T-helper 9 cell (primary cell): ENCODE results near the gene ADAP1.
"Not testable (repeated sequence)": the region's sequence is repeated elsewhere in the genome, so short reads cannot be mapped to it uniquely, and the experiment has no call there.

Experiments used
- DNase-seq: peaks from one replicate; pipeline ENCODE4 v3.0.0-alpha.2; 2020

The ADAP1 gene

DNA sequence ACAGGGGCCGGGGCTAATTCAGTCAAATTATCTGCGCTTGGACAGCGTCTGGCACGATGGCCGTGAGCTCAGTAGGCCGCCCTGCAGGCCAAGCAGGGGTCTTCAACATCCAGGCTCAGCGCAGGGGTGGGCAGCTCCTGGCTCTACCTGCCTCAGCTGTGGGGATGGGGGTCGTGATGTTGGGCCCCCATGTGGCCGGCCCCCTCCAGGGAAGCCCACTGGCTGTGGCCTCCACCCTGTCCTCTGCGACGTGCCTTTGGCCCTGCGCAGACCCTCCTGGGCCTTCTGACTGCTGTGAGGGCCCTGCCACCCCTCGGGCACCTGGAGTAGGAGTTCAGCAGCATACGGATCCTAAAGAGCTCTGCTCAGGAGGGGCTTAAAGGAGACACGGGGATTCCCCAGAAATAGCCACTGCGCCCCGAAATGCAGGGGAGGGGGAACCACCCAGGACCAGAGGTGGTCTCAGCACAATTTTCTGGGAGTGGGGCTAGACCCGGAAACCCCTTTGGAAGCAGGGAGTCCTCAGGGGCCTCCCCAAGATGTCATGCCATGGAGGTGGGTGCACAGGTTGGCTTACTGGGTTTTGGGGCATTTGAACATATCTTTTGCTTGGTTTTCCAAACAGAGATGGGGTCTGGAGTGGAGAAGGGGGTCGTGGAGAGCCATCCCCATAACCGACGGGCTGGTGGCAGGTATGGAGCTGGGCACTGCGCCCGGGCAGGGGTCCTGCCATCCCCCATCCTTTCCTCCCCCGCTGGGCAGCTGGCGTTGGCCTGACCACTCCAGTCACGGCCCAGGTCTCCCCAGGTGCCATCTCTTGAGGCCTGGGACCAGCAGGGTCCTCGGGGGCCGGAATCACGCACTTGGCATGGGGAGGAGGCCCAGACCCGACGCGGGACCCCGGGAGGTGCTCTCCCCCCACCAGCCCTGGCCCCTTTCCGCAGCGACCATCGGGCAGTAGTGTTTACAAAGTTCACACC, 4.0 kb upstream of the ADAP1 start:
- no peak for DNase-seq

DNA sequence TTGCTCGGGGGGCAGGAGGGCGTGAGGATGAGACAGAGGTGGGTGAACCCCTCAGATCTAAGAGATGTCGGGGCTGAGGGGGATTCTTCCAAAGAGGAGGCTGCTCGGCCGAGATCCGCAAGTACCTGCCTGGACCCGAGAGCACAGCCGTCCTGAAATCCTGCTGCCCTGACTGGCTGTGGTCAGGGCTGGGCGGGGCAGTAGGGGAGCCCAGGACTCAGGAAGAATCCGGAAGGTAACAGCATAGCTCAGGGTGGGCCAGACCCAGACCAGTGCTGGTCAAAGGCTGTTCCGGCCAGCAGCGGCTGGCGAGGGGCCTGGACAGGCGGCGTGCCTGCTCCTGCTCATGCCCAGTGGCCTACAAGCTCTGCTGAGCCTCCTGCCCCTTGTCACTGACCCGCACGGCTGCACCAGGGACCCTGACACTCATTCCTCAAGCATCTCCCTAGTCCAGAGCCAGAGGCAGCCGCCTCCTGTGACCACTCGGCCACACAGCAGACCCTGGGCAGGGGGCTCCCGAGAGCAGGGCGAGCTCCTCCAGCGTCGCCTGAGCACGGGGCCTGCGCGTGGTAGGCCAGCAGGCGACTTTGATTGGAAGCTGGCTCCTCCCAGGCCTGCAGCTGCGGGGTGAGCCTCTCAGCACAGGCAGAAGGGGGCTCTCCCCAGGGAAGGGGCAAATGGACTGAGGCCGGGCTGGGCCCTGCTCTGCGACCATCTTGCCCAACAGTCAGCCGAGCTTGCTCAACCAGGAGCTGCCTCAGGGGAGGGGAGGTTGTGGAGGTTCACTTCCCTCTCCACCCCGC, 3.1 kb upstream of the ADAP1 start:
- DNase-seq, result no peak

DNA sequence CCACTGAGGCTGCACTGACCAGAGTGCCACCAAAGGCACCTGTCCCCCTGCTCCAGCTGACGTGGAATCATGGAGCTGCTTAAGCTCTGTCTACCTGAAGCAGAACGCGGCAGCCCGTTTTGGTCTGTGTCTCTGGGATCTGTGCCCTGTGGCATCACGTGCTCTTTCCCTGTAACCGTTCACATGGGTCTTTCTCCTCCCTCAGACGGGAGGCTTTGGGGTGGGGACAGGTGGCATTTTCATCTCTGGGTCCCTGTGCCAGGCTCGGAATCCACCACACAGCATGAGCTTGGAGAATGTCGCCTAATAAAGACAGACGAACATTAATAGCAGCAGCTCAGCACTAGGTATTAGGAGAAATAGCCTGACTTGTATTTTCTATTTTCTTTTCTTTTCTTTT, 1.6 kb upstream of the ADAP1 start:
- DNase-seq, result no peak

DNA sequence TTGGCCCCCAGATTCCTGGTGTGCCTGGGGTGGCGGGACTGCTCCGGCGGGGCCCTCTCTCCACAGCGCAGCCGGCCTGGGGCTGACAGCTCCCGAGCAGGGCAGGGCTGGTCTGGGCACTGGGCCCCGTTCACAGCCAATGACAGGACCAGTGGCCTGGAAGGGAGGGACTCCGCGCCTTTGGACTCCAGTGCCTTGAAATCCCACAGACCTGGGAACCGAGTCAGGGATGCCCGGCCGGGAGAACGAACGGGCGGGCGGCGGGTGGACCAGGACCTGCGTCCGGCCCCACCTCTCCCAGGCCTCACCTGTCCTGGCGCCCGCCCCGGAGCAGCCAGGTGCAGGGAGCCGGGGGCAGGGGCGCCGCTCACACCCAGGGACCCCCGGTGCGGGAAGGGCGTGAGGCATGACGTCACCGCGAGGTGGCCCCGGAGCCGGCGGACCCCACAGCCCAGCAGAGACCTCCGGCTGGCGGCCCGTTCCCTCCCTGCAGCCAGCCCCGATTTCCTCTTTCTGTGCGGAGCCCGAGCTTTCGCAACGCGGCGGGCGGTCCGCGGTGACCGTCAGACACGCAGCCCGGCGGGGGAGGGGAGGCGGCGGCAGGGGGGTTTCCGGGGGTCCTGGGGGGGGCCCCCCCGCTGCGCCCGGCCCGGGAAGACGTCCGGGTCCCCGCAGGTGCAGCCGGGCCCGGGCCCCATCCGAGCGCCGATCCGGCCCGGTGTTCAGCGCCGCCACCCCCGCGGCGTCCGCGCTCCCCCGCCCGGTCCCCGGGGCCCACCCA, 743 bp downstream of the ADAP1 start:
- no peak for DNase-seq

DNA sequence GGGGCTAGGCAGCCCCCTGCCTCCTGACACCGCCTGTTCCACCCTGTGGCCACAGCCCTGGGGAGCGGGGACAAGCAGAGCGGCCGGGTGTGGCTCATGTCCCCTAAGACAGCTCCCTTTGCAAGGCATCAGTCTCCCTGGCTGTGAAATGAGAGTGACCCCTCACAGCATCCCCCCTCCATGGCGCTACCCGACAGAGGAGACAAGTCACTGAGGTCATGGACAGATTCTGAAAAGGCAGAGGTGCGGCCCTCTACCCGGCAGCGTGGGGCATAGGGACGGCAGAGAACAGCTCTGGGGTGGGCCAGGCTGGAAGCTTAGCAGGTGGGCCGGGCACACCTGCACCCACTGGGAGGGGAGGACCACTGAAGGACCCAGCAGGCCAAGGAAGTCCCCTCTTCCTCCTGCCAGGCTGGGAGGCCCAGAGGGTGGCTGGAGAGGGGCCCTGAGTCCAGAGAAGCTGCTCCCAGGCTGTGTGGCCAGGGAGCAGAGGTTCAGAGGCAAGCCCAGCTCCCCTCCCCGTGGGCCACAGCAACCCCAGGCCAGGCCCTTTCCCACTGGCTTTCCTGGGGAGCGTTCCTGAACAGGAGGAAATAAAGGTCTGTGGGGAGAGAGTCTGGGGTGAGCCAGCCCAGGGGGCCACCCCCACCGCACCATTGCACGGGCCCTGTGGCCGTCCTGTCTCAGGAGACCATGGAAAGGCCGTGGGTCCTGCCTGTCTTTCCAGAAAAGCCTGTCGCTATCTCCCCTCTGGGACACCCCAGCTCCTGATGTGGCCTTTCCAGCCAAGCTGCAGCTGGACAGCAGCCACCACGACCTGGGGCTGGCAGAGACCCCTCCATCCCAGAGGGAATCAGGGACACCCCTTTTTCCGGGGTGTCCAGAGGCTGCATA, 1.7 kb downstream of the ADAP1 start:
- DNase-seq, result no peak

DNA sequence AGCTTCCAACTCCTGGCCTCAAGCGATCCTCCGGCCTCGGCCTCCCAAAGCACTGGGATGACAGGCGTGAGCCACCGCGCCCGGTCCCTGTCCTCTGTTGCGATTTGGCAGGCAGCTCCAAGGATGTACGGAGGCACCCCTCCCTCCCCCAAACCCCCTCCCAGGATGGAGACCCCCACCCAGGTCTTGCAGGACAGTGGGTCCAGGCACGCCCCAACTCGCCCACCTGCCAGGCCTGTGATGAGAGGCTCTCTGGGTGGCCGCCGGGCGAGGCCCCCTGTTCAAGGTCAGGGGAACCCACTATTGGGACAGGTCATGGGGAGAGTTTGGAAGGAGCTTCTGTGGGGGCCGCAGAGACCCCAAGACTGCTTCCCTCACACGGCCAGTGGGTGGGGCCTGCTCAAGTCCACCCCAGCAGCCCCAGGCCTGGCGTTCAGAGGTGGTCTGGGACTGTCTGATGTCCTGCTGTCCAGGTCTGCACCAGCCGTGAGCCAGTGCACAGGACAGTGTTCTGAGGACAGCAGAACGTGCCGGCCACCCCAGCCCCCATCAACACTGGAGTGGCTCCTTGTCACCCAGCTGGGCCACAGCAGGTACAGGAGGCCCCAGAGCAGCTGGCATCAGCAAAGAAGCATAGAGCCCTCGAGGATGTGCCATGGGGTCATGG, 2.5 kb downstream of the ADAP1 start:
- no peak for DNase-seq

DNA sequence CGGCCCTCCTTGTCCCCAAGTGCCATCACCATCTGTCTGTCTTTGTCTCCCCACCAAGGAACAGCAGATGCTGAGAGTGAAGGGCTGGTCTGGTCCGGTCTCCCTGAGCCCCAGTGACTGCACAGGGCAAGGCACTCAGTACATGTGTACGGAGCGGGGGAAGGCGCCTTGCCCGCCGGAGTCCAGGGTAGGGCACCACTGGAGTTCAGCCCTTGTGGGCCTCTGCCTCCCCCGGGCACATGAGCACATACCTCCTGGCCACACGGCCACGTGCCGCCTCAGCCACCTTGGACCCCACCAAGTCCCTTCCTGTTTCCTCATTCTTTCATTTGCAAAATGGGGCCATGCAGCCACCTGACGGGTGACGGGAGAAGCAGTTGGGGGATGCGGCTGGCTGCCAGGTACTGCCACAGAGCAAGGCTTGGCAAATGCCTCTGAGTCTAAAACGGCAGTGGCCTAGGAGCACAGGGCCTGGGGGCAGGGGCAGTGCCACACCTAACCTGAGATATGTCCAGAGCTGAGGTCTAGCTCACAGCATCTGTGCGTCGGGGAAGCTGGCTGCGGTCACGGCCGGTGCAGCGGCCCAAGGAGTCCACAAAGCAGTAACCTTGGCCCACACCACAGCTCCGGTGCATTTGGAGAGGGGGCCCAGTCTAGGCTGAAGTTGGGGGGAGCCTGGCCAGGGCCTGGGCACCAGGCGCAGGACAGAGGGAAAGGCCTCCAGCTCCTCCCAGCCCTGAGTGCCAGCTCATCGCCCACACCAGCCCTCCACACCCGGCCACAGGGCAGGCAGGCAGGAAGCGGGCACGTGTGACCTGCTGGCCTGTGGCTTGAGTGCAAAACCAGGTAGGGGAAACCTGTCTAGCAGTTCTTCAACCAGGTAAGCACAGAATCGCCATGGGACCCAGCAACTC, 5.2 kb downstream of the ADAP1 start:
- no peak for DNase-seq

DNA sequence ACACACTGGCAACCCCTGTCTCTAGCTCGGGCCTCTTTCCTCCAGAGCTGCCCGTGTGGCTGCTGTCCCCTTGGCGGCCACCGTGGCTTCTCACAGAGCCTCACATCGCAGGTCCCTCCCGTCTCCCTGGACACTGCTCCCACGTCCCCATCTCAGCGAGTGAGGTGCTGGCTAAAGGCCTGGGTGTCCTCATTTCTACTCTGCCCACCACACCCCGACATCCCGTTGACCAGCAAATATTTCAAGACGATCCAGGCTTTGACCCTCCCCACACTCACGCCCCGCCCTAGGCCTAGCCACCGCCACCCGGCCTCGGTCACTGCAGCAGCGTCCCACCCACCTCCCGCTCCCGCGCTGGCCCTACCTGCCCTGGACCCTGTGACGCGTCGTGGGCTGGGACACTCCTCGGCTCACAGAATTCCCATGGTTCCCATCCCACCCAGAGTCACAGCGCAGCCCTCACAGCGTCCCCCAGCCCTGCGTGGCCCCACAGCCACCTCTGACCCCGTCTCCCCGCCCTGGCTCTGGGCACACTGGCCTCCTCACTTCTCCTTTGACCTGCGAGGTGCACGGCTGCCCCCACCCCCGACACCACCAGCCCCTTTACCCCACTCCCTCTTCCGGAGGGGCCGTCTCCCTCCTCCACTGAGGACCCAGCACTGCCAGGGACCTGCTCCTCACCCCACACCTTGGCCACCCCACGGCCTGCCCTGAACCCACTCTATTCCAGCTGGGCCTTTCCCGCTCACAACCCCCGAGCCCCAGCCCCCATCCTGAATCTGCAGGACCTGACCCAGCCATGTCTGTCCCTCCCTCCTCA, 6.9 kb downstream of the ADAP1 start:
- no peak for DNase-seq

DNA sequence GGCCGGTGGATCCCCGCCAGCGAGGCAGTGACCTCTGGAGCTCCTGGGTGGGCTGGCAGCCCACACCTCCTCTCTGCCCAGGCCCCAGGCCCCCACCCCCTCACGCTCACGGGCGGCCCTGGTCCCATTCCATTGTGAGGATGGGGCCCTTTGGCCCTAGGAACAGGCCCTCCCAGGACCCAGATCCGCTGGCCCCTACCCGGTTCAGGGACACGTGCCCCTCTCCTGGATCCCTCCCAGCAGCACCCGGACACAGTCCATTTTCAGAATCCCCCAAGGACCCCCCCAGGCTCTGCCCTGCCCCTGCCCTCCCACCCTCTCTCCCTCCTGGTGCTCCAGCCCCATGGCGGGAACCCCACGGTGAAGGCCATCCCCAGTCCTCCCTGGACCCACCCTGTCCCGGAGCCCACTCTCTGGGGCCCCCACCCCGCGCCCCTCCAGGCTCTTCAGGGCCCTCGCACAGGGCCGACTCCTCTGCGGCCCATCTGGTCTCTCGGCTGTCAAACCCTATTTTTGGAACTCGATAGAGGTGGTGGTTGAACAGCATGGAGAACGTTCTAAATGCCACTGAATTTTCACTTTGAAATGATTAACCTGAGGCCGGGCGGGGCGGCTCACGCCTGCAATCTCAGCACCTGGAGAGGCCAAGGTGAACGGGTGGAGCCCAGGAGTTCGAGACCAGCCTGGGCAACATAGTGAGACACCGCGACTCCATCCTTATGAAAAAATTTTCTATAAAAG, 8.1 kb downstream of the ADAP1 start:
- DNase-seq, result no peak

DNA sequence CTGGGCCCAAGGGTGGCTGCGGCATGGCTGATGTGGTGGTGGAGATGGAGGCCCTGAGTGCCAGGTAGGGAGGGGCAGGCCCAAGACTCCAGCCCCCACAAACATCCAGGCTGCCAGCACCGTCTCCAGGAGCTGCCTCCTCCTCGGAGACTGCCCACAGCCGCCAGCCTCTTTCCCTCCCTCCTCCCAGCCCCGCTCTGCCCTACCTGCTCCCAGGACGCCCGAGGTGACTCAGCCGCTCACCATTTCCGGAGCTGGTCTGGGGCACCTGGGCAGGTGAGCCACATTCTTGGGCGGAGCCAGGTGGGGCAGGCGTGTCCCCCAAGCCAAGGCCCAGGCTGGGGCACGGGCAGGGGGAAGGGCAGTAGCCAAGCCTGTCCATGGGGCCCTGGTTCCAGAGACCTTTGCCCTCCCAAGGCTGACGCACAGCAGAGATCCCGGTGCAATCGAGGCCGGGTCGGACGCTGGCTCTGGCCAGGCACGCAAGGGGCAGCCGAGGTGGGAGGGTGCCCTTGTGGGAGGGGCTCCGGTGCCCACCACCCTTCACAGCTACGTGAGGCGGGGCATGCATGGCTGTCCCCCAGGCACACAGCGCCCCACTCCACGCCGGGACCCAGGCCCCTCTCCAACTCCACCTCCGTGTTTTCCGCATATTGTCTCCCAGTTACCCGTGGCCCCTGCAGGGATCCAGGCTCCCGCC, 8.8 kb downstream of the ADAP1 start:
- no peak for DNase-seq

DNA sequence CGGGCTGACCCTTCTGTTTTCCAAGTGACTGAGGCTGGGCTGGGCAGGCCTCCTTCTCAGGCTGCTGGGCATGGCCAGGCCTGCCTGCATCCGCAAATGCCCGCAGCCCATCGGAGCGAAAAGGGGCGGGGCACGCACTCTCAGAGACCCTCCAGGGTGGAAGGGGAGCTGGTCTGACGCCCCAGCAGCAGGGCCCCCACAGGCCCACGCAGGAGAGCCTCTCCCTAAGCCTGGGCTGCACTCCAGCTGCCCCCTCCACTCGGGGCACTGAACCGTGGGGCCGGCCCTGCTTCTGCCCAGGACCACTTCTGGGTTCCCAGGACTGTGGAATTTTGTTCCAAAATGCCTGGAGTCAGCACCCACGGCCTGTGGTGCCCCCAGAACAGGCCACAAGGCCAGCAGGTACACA, 9.3 kb downstream of the ADAP1 start:
- DNase-seq, result no peak

DNA sequence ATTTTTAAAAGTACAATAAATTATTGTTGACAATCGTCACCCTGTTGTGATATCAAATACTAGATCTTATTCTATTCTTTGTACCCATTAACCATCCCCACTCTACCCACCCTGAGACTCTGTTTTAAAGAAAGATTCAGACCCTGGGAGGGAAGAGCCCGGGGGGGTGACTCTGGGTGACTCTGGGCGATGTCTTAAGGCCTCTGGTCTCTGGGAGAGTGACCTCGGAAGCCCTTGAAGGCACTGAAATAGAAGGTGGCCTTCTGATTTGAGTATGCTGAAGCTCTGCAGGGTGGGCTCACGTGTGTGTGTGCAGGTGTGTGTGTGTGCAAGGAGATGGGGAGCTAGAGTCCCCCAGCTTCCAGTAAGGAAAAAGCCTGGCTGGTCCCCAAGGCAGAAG, 9.7 kb downstream of the ADAP1 start:
- no peak for DNase-seq

DNA sequence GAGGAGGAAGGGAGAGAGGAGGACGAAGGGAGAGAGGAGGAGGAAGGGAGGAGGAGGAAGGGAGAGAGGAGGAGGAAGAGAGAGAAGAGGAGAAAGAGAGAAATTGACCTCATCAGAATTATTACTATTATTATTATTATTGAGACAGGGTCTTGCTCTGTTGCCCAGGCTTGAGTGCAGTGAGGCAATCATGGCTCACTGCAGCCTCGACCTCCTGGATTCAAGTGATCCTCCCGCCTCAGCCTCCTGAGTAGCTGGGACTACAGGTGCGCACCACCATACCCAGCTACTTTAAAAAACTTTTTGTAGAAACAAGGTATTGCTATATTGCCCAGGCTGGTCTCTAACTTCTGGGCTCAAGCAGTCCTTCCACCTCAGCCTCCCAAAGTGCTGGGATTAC, 10.7 kb downstream of the ADAP1 start:
- not testable (repeated sequence) for DNase-seq

DNA sequence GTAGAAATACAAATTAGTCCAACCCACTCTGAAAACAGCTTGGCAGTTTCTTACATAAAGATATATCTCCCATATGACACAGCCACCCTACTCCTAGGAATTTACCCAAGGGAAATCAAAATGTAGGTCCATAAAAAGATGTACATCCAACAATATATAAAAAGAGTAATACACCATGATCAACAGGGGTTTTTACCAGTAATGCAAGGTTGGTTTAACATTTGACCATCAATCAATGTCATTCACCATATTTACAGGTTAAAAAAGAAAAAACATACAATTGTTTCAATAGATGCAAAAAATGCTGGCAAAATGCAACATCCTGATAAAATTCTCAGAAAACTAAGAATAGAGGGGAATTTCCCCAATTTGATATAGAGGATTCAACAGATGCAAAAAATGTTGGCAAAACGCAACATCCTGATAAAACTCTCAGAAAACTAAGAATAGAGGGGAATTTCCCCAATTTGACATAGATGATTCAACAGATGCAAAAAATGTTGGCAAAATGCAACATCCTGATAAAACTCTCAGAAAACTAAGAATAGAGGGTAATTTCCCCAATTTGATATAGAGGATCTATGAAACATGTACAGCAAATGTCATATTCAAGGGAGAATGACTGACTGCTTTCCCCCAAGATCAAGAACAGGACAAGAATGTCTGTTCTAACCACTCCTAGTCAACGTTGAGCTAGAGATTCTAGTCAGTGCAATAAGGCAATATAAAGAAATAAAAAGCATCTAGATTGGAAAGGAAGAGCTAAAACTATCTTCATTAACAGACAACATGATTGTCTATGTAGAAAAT, 13.7 kb downstream of the ADAP1 start:
- DNase-seq, result no peak

DNA sequence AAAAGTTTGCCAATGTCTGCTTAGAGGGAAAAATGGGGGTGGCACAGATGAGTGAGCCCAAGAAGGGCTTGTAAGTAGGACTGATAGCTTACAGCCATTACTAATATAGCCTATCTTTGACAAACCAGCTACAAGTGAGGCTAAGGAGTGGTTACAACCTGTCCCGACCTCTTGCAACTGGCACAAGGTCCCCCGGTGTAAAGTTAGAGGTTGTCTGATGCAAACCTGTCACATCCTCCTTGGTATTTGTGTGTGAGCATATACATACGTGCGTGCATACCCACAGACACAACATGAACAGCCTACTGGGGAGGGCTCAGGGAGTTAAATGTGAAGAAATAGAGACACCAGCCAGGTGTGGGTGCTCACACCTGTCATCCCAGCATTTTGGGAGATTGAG, 14.6 kb downstream of the ADAP1 start:
- no peak for DNase-seq

DNA sequence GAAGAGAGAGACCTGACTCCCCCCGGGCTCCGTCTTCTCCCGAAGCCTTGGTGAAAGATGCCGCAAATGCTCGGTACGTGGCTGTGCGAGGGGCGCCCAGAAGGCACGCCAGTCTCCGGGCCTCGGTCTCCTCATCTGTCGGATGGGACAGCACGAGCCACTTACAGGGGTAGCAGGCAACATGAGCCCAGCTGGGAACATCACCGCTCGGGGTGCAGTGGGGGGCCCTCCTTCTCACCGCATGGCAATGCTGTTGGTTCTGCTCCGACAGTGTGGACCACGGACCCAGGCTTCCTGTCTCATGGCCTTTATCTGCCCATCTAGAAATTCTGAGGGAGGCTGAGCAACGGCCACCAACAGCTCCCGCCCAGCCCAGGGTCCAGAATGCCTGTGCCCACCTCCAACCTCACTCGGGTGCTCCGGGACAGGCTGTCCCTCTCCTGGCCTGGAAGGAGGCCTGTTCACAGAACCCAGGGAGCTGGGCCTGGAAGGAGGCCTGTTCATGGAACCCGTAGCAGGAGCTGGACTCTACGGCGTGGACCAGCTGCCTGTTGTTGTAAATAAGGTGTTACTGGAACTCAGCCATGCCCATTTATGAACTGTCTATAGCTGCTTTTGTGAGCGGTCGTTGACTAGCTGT, 15.8 kb downstream of the ADAP1 start:
- DNase-seq, result no peak
